ENCODE results near the gene BPIFB6. TPM values are rescaled to one million over a fixed set of nuclear protein-coding genes. Genes with fewer than 3 reads are reported as not detected.

The BPIFB6 gene
- total RNA-seq, 1 experiment from 2014 or later, result not detected

- Histone ChIP-seq H2AFZ (ENCODE audit: low read length) (no peak overlapping the region), H3K4me2 (ENCODE audit: low read length) (no peak overlapping the region), H3K4me1 (ENCODE audit: insufficient read depth, low read length) (no peaks in the 10 kb centered on the region), H3K27me3 (ENCODE audit: low read length) (peaks cover 55% of the 10 kb centered on the region), H3K27ac (ENCODE audit: low read length) (no peak overlapping the region), H3K36me3 (ENCODE audit: low read depth, low read length) (no peaks in the 10 kb centered on the region), H3K4me3 (ENCODE audit: low read length) (no peak overlapping the region), H3K9ac (ENCODE audit: low read length) (no peak overlapping the region), H3K9me3 (ENCODE audit: low read length) (no peaks in the 10 kb centered on the region), H3K79me2 (ENCODE audit: low read length) (no peaks in the 10 kb centered on the region), H3F3A (ENCODE audit: low read length, unreplicated experiment) (no peaks in the 10 kb centered on the region), H4K20me1 (ENCODE audit: low read length) (no peaks in the 10 kb centered on the region), H3K9me2 (replicated peaks; ENCODE audit: low read length) (no peaks in the 10 kb centered on the region)
- intact Hi-C loops (cut with micrococcal nuclease), result no loop called here
- BruUV-seq (replicated peaks), result no TSS peak
- DNase-seq (no peak), ATAC-seq (no peak)
- CTCF ChIA-PET, result no interaction called here
- TF ChIP-seq EZH2 (IDR thresholded peaks at IDR 0.05; ENCODE audit: low read length, unreplicated experiment), result no peak
- TF ChIP-seq EZH2phosphoT487 (IDR thresholded peaks at IDR 0.05; ENCODE audit: borderline replicate concordance, low read length), result no peak
- TF ChIP-seq CTCF (conservative IDR thresholded peaks at IDR 0.05; ENCODE audit: low read depth, low read length), result no peak
- POLR2A ChIA-PET (ENCODE audit: unreplicated experiment), result no interaction called here
These were observed 40.1 kb upstream of the BPIFB6 start for GRCh38 chr20:32991383-32991782.

GRCh38 chr20:32991792-32992641 is 39.4 kb upstream of the BPIFB6 start:
- H3K9me2 ChIP-seq (replicated peaks; ENCODE audit: low read length), result no peaks in the 10 kb centered on the region
- H3K4me3 ChIP-seq (ENCODE audit: low read length), result no peak overlapping the region
- H3K27me3 ChIP-seq (ENCODE audit: low read length), result peaks cover 58% of the 10 kb centered on the region
- intact Hi-C loops (cut with micrococcal nuclease), result no loop called here
- BruUV-seq (replicated peaks), result no TSS peak
- H4K20me1 ChIP-seq (ENCODE audit: low read length), result no peaks in the 10 kb centered on the region
- no peak overlapping the region for H3K4me2 ChIP-seq (ENCODE audit: low read length)
- no peaks in the 10 kb centered on the region for H3K79me2 ChIP-seq (ENCODE audit: low read length)
- no peak overlapping the region for H2AFZ ChIP-seq (ENCODE audit: low read length)
- TF ChIP-seq CTCF (conservative IDR thresholded peaks at IDR 0.05; ENCODE audit: low read depth, low read length), result no peak
- no peak for TF ChIP-seq EZH2phosphoT487 (IDR thresholded peaks at IDR 0.05; ENCODE audit: borderline replicate concordance, low read length)
- no peak for TF ChIP-seq EZH2 (IDR thresholded peaks at IDR 0.05; ENCODE audit: low read length, unreplicated experiment)
- no peak overlapping the region for H3K9ac ChIP-seq (ENCODE audit: low read length)
- CTCF ChIA-PET, result no interaction called here
- POLR2A ChIA-PET (ENCODE audit: unreplicated experiment), result no interaction called here
- H3K4me1 ChIP-seq (ENCODE audit: insufficient read depth, low read length), result no peaks in the 10 kb centered on the region
- no peak overlapping the region for H3K27ac ChIP-seq (ENCODE audit: low read length)
- no peaks in the 10 kb centered on the region for H3F3A ChIP-seq (ENCODE audit: low read length, unreplicated experiment)
- no peaks in the 10 kb centered on the region for H3K36me3 ChIP-seq (ENCODE audit: low read depth, low read length)
- no peak for DNase-seq
- H3K9me3 ChIP-seq (ENCODE audit: low read length), result no peaks in the 10 kb centered on the region
- no peak for ATAC-seq

- intact Hi-C loops (cut with micrococcal nuclease), result no loop called here
- Histone ChIP-seq H4K20me1 (ENCODE audit: low read length) (no peaks in the 10 kb centered on the region), H3K9me2 (replicated peaks; ENCODE audit: low read length) (no peaks in the 10 kb centered on the region), H2AFZ (ENCODE audit: low read length) (no peak overlapping the region), H3F3A (ENCODE audit: low read length, unreplicated experiment) (no peaks in the 10 kb centered on the region), H3K4me2 (ENCODE audit: low read length) (no peak overlapping the region), H3K9me3 (ENCODE audit: low read length) (no peaks in the 10 kb centered on the region), H3K4me1 (ENCODE audit: insufficient read depth, low read length) (no peaks in the 10 kb centered on the region), H3K9ac (ENCODE audit: low read length) (no peak overlapping the region), H3K27ac (ENCODE audit: low read length) (no peak overlapping the region), H3K79me2 (ENCODE audit: low read length) (no peaks in the 10 kb centered on the region), H3K36me3 (ENCODE audit: low read depth, low read length) (no peaks in the 10 kb centered on the region), H3K4me3 (ENCODE audit: low read length) (no peak overlapping the region), H3K27me3 (ENCODE audit: low read length) (peaks cover 61% of the 10 kb centered on the region)
- DNase-seq (no peak), ATAC-seq (no peak)
- ChIA-PET CTCF (no interaction called here), POLR2A (ENCODE audit: unreplicated experiment) (no interaction called here)
- BruUV-seq (replicated peaks), result no TSS peak
- TF ChIP-seq EZH2phosphoT487 (IDR thresholded peaks at IDR 0.05; ENCODE audit: borderline replicate concordance, low read length), result no peak
- TF ChIP-seq CTCF (conservative IDR thresholded peaks at IDR 0.05; ENCODE audit: low read depth, low read length), result no peak
- no peak for TF ChIP-seq EZH2 (IDR thresholded peaks at IDR 0.05; ENCODE audit: low read length, unreplicated experiment)
These were observed 37.9 kb upstream of the BPIFB6 start for GRCh38 chr20:32993496-32994050.

All from PC-3 (cell line).